ENCODE results near the gene TXNDC2. TPM values are rescaled to one million over a fixed set of nuclear protein-coding genes. Genes with fewer than 3 reads are reported as not detected.

Gene TXNDC2
- total and polyA plus RNA-seq, 9 of the 15 experiments (the other 6 are each of a cell fraction or from before 2014, with no cell fraction given) = 1.2 to 4.9 (median 2.3) TPM

DNA sequence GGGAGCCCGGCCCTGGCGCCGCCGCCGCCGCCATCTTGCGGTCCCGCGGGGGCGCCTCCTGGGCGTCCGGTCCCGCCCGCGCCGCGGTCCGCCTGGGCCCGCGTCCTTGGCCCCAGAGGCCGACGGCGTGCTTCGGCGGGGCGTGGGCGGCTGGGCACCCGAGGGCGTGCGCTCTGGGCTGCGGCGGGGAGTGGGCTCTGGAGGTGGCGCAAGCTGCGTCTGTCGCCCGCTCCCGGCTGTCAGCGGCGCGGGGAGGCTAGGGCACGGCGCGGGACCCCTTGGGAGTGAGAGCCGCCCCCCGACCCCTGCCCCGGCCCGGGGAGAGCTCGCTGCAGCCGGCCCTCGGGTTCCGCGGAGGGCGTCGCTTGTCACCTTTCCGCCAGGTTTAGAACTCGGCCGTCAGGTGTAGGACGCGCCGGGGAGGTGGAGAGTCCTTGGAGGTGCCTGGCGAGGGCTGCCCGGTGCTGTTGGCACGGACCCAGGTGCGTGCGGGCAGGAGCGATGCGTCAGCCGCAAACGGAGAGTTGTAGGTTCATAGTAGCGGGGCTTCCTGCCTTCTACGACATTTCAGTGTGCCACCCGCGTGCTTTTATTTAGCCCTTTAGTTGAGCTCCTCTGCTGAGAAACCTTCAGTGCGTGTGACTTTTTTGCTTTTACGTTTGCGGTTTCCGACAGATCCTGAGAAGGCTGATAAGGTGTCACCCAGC is 29.0 kb downstream of the TXNDC2 start (continued):
- no peak for TF ChIP-seq ZNF644 (tag; IDR thresholded peaks at IDR 0.05; ENCODE audit: low read depth)
- 0 out of 2 replicates have a peak, but pooled peaks have one; percentile 6 for TF ChIP-seq ZBED1 (IDR thresholded peaks at IDR 0.05)
- TF ChIP-seq HNRNPL (IDR thresholded peaks at IDR 0.05; ENCODE audit: low read depth, low read length) = peak; percentile 88
- TF ChIP-seq PRMT5 (CRISPR knock-in tag; IDR thresholded peaks at IDR 0.05) = no peak
- TF ChIP-seq, protein P1, sequence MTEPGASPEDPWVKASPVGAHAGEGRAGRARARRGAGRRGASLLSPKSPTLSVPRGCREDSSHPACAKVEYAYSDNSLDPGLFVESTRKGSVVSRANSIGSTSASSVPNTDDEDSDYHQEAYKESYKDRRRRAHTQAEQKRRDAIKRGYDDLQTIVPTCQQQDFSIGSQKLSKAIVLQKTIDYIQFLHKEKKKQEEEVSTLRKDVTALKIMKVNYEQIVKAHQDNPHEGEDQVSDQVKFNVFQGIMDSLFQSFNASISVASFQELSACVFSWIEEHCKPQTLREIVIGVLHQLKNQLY (CRISPR knock-in tag; conservative IDR thresholded peaks at IDR 0.05) = no peak
- TF ChIP-seq NR1H2 (CRISPR knock-in tag; IDR thresholded peaks at IDR 0.05) = no peak
- peak in 1 of 2 experiments; percentile 28; a peak in 2 of 4 replicates for TF ChIP-seq NRF1 (conservative IDR thresholded peaks at IDR 0.05 in 1 of 2, IDR thresholded peaks at IDR 0.05 in 1 of 2)
- no peak for TF ChIP-seq KLF13 (tag; IDR thresholded peaks at IDR 0.05; ENCODE audit: borderline replicate concordance, low read depth)
- no peak for TF ChIP-seq ZNF263 (CRISPR knock-in tag; IDR thresholded peaks at IDR 0.05; ENCODE audit: borderline replicate concordance)
- TF ChIP-seq, protein P2, sequence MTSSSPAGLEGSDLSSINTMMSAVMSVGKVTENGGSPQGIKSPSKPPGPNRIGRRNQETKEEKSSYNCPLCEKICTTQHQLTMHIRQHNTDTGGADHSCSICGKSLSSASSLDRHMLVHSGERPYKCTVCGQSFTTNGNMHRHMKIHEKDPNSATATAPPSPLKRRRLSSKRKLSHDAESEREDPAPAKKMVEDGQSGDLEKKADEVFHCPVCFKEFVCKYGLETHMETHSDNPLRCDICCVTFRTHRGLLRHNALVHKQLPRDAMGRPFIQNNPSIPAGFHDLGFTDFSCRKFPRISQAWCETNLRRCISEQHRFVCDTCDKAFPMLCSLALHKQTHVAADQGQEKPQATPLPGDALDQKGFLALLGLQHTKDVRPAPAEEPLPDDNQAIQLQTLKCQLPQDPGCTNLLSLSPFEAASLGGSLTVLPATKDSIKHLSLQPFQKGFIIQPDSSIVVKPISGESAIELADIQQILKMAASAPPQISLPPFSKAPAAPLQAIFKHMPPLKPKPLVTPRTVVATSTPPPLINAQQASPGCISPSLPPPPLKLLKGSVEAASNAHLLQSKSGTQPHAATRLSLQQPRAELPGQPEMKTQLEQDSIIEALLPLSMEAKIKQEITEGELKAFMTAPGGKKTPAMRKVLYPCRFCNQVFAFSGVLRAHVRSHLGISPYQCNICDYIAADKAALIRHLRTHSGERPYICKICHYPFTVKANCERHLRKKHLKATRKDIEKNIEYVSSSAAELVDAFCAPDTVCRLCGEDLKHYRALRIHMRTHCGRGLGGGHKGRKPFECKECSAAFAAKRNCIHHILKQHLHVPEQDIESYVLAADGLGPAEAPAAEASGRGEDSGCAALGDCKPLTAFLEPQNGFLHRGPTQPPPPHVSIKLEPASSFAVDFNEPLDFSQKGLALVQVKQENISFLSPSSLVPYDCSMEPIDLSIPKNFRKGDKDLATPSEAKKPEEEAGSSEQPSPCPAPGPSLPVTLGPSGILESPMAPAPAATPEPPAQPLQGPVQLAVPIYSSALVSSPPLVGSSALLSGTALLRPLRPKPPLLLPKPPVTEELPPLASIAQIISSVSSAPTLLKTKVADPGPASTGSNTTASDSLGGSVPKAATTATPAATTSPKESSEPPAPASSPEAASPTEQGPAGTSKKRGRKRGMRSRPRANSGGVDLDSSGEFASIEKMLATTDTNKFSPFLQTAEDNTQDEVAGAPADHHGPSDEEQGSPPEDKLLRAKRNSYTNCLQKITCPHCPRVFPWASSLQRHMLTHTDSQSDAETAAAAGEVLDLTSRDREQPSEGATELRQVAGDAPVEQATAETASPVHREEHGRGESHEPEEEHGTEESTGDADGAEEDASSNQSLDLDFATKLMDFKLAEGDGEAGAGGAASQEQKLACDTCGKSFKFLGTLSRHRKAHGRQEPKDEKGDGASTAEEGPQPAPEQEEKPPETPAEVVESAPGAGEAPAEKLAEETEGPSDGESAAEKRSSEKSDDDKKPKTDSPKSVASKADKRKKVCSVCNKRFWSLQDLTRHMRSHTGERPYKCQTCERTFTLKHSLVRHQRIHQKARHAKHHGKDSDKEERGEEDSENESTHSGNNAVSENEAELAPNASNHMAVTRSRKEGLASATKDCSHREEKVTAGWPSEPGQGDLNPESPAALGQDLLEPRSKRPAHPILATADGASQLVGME (CRISPR knock-in tag; IDR thresholded peaks at IDR 0.05) = peak; percentile 84; the same call in 1 of the 2 replicates
- peak; percentile 66; the same call in 1 of the 2 replicates for TF ChIP-seq ZNF589 (CRISPR knock-in tag; IDR thresholded peaks at IDR 0.05; ENCODE audit: low read depth)
- TF ChIP-seq HMGN3 (IDR thresholded peaks at IDR 0.05; ENCODE audit: borderline replicate concordance, extremely low read depth, insufficient read length, low read depth, low read length) = peak; percentile 59
- peak; percentile 81 for TF ChIP-seq MYNN (IDR thresholded peaks at IDR 0.05)
- TF ChIP-seq MYNN (CRISPR knock-in tag; IDR thresholded peaks at IDR 0.05) = no peak
- TF ChIP-seq, protein P3, sequence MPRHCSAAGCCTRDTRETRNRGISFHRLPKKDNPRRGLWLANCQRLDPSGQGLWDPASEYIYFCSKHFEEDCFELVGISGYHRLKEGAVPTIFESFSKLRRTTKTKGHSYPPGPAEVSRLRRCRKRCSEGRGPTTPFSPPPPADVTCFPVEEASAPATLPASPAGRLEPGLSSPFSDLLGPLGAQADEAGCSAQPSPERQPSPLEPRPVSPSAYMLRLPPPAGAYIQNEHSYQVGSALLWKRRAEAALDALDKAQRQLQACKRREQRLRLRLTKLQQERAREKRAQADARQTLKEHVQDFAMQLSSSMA (CRISPR knock-in tag; IDR thresholded peaks at IDR 0.05) = 0 out of 2 replicates have a peak, but pooled peaks have one; percentile 65
- peak; percentile 78 for TF ChIP-seq POLR2B (IDR thresholded peaks at IDR 0.05; ENCODE audit: low read depth, partially characterized antibody)
- peak; percentile 50; the same call in 1 of the 2 replicates for TF ChIP-seq ZNF444 (CRISPR knock-in tag; IDR thresholded peaks at IDR 0.05)
- TF ChIP-seq, protein P4, sequence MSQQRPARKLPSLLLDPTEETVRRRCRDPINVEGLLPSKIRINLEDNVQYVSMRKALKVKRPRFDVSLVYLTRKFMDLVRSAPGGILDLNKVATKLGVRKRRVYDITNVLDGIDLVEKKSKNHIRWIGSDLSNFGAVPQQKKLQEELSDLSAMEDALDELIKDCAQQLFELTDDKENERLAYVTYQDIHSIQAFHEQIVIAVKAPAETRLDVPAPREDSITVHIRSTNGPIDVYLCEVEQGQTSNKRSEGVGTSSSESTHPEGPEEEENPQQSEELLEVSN (IDR thresholded peaks at IDR 0.05; ENCODE audit: borderline replicate concordance in 1 of 2, extremely low read depth in 1 of 2, insufficient read depth in 1 of 2, insufficient read length in 1 of 2, low read depth in 1 of 2, low read length in 1 of 2, poor library complexity in 1 of 2, severe bottlenecking in 1 of 2) = peak in 1 of 2 experiments; percentile 83
- no peak for TF ChIP-seq GABPB2 (CRISPR knock-in tag; conservative IDR thresholded peaks at IDR 0.05)
- TF ChIP-seq SNIP1 (IDR thresholded peaks at IDR 0.05; ENCODE audit: low read depth) = no peak

All from K562 (cell line).